HUDEP-2 (cell line): ENCODE data around the gene STAT5B.

Source experiments
- DNase-seq, 76 experiments: peaks; one replicate each; lab custom pipeline; 2025; ENCODE audit not compliant: unreplicated experiment in 76 of 76; lab: John Stamatoyannopoulos, UW

STAT5B gene

GRCh38 chr17:42159796-42160530, 116.2 kb downstream of the STAT5B start:
- DNase-seq, result no peak

GRCh38 chr17:42155614-42156045, 120.6 kb downstream of the STAT5B start:
- DNase-seq, result no peak

GRCh38 chr17:42153919-42154742, 122.1 kb downstream of the STAT5B start:
- peak in 7 of 76 experiments; percentile 9 to 33 (median 16) for DNase-seq
